GM23248 (cell line): ENCODE data around the gene RAB4B.

Experiments
- EZH2 ChIP-seq: fragments of 200-600 bp; sonication (generic); IDR thresholded peaks from 2 replicates; pipeline ENCODE4 v1.6.1; 2018; ENCODE audit warnings: antibody characterized with exemption, mild to moderate bottlenecking; ENCODE audit not compliant: insufficient read depth, poor library complexity, severe bottlenecking
- EZH2phosphoT487 ChIP-seq: fragments of 200-600 bp; sonication (generic); IDR thresholded peaks from 2 replicates; pipeline ENCODE4 v1.6.1; 2018; ENCODE audit warnings: antibody characterized with exemption, moderate library complexity, mild to moderate bottlenecking, low read depth; ENCODE audit not compliant: insufficient read depth

- no peak for TF ChIP-seq EZH2
- no peak for TF ChIP-seq EZH2phosphoT487
Observed at GRCh38 chr19:40800339-40800996, 22.4 kb downstream of the RAB4B start.
